GM19238 (cell line): ENCODE measurements around the gene CIB1.
"Not testable (repeated sequence)": the region's sequence is repeated elsewhere in the genome, so short reads cannot be mapped to it uniquely, and the experiment has no call there.

Experiments used
- DNase-seq: peaks from one replicate; pipeline ENCODE4 v3.0.0; 2011; ENCODE audit warnings: low spot score; ENCODE audit not compliant: insufficient read length

CIB1 gene

DNA sequence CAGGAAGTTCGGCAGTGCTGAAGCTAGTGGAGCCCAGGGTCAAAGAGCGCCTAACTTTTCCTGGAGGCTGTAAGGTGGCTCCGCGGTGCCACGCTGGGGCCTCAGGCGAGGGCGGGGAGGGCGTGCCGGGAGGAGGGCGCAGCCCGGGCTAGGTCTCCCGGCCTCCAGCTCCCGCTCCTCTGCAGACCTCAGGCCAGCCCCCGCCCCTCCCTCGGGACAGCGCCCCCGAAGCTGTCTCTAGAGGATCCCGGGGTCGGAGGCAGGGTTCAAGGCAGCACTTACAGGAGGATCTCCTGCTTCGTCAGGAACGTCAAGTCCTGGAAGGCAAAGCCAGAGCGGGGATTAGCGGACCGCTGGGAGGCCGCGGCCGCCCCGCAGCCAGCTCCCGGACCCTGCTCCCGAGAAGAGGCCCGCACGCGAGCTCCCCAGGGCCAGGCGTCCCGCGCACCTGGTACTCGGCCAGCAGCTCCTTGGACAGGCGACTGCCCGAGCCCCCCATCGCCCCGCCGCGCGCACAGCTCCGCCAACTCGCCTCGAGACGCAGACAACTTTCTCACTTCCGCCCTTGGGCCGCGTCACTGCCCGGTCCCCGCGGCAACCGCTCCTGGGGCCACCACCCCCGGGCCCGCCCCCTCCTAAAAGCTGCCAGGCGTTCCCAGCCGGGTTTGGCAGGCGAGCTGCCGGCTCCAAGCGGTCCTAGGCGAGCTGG lies at the start of gene CIB1:
CIB1 (minus strand) TSS at position 555 of the 709 bp plus-strand sequence; CDS start at position 499, 56 bp downstream.
- DNase-seq, result no peak

DNA sequence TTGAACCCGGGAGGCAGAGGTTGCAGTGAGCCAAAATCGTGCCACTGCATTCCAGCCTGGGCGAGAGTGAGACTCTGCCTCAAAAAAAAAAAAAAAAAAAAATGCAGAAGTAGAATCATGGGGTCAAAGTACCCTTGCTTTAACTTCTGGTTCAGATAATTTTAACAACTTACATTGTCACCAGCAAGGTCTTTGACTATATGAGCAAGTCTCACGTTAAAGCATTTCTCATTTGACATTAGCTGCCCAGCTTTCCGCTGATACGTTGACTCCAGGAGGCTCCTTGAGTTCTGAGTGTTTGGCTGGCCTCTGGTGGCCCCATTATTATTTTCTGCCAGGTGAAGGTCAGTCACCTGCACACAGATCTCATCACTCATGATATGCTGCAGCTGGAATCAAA lies 47.9 kb upstream of the CIB1 start:
- DNase-seq, result not testable (repeated sequence)

DNA sequence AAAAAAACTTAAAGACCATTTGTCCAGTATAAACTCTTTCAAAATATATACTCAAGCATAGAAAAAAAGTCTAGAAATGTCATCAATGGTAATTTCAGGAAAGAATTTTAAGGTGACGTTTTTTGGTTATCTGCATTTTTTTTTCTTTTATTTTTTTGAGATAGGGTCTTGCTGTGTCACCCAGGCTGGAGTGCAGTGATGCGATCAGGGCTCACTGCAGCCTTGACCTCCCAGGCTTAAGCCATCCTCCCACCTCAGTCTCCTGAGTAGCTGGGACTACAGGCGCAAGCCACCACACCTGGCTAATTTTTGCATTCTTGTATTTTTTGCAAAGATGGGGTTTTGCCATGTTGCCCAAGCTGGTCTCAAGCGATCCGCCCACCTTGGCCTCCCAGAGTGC lies 47.0 kb upstream of the CIB1 start:
- not testable (repeated sequence) for DNase-seq

DNA sequence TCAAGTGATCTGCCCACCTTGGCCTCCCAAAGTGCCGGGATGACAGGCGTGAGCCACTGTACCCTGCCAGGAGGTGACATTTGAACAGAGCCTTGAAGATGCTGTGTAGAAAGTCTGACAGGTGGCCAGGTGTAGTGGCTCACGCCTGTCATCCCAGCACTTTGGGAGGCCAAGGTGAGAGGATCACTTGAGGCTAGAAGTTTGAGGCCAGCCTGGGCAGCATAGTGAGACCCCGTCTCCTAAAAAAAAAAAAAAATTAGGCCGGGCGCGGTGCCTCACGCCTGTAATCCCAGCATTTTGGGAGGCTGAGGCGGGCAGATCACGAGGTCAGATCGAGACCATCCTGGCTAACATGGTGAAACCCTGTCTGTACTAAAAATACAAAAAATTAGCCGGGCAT lies 44.7 kb upstream of the CIB1 start:
- not testable (repeated sequence) for DNase-seq

DNA sequence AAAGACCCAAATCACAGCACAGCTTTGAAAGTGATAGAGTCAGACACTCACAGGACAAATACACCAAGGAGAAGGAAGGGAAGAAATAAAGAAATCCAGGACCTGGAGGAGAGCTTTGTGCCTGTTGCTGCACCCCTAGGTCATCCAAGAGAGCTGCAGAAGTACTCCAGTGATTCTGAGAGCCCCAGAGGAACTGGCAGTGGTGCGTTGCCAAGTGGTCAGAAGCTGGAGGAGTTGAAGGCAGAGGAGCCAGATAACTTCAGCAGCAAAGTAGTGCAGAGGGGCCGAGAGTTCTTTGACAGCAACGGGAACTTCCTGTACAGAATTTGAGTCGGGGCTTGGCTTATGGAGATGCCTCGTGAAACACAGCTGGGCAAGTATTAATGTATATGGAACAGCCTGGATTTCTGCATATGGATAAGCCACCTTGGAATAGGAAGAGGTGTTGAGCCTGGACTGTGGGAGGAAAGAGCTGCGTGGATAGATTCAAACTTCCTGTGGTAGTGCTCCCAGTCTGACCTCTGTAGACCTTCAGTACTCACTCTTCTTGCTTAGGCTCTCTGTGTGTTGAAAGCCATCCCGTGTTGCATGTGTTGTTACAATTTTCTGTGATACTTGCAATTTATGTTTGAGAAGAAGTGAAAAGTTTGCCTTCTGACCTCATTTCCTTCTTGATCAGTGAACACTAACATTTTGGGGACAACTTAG lies 37.9 kb upstream of the CIB1 start:
- DNase-seq, result no peak

DNA sequence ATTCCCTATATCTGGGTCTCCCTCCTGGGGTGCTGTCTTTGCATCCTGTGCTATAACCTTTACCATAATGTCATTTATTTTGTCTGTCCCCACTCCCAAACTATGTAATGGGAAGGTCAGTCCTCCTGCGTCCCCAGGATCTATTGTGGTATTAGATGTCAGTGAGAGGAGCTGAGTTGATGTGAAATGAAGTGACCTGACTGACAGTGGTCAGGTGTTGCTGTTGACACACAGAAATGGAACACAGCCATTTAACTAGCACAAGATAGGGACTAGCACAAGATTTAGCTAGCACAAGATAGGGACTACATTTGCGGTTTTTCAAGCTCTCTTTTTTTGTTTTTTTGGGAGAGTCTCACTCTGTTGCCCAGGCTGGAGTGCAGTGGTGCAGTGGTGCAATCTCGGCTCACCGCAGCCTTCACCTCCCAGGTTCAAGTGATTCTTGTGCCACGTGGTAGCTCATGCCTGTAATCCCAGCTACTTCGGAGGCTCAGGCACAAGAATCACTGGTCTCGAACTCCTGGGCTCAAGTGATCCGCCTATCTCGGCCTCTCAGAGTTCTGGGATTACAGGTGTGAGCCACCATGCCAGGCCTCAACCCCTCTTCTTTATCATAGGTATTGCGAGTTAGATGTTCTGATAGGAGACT lies 36.9 kb upstream of the CIB1 start:
- no peak for DNase-seq

DNA sequence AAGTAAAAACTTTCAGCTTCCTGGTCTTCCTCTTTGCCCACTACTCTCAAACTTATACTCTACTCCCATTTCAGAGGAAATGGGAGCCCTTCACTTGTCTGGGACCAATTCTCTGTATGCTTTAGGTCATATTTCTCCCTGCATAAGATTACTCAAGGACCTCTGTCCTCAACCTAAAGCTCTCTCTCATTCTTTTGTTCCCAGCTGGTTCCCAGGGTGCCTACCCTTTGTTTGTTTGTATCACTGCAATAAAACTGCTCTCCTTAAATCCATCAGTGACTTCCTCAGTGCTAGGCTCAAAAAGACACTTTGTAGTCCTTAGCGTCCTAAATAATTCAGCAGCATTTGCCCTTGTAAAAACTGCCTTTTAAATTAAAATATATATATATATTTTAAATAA lies 34.7 kb upstream of the CIB1 start:
- DNase-seq, result no peak

DNA sequence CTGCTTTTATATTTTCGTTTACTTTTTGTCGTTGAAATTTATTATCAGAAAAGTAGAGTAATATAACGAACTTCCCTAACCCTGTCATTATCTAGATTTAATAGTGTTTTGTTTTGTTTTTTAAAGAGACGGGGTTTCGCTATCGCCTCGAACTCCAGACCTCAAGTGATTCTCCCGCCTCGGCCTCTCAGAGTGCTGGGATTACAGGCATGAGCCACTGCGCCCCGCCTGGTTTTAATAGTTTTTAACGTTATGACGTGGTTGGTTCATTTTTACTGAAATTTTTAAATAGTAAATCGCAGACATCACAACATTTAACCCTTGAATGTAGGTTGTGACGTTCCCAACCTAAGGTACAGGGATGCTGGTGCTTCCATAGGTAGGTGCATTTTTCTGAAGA lies 32.7 kb upstream of the CIB1 start:
- DNase-seq, result no peak

DNA sequence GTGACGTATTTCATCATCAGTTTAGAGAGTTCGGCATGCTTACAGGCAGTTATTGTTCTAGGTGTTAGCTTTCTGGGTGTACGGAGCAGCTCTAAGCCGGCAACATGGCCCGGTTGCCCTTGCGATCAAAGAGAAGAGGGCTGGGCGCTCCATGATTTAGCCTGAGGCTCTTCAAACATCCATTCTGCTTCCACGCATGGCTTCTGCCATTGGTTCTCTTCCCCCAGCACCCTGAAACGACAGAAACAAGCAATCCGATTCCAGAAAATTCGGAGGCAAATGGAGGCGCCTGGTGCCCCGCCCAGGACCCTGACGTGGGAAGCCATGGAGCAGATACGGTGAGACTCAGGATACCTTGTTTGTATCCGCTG lies 32.3 kb upstream of the CIB1 start:
- DNase-seq, result no peak

DNA sequence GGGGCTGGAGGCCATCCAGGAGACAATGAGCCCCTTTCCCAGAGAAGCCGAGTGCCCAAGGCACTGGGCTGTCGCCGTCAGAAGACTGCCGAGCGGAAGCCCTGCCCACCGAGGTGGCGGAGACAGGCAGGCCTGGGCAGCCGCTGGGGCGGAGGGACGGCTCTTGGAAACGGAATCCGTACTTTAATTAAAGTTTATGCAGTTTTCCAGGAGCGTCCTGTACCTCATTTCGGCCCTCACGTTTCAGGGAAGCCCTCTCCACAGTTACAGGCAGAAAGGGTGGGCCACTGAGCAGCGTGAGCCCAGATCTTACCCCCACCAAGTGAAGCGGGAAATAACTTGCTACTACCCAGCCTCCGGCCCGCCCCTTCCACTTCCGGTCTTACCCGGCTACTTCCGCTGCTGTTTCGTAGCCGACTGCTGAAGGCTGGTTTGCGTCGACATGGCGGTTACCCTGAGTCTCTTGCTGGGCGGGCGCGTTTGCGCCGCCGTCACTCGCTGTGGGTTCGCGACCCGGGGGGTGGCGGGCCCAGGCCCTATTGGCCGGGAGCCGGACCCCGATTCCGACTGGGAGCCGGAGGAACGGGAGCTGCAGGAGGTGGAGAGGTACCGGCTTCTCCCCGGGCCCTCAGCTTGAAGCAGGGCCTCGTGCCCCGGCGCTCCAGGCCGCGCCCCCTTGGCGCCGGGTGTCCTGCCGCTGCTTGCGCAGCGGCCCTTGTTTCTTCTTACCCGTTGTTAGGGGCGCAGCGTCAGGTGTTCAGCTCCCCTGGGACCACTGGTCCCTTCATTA lies 31.7 kb upstream of the CIB1 start, which contains the start of gene NGRN:
NGRN (plus strand) TSS at position 402 of the 790 bp plus-strand sequence; CDS start at position 443, 41 bp downstream.
- peak; percentile 79 for DNase-seq

DNA sequence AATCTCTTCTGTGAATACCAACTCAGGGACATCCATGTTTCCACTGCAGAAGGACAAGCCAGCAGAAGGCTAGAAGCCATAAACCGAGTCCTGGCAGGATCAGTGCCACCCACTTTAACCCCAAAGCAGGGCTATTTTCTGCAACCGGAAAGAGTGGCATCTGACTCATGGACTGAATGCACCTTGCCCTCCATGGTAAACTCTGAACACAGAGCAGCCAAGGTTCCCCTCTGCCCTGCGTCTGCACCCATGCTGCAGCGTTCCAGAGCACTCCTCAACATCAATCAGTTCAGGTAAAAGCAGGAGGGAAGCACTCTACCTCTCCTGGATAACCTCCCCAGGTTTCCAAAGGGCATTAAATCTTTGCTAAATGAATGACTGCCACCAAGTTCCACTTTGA lies 30.9 kb upstream of the CIB1 start:
- no peak for DNase-seq

DNA sequence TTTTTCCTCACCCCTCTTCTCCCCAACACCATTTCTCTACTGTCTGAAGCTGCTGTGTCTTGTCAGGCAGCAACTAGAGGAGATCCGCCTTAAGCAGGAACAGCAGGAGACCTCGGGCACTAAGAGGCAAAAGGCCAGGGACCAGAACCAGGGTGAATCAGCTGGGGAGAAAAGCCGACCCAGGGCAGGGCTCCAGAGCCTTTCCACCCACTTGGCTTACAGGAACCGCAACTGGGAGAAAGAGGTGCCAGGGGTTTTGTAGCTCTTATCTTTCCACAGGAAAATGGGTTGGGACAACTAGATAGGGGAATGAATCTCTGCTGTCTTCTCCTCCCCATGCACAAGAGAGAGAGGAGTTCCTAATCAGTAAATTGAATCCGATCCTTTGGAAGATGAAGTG lies 28.7 kb upstream of the CIB1 start:
- no peak for DNase-seq

DNA sequence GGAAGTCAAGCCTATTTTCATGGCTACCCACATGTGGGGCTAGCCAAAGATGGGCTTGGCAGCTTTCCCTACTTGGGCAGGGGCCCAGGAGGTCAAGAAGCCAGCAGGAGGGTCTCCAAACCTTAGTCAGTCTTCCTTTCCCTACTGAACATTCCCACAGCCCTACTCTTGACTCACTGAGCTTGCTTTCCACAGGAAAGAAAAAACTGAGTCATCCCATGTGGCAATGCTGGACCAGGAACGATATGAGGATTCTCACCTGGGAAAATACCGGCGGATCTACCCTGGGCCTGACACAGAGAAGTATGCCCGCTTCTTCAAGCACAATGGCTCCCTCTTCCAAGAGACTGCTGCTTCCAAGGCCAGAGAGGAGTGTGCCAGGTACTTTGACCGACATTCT lies 28.1 kb upstream of the CIB1 start:
- no peak for DNase-seq

DNA sequence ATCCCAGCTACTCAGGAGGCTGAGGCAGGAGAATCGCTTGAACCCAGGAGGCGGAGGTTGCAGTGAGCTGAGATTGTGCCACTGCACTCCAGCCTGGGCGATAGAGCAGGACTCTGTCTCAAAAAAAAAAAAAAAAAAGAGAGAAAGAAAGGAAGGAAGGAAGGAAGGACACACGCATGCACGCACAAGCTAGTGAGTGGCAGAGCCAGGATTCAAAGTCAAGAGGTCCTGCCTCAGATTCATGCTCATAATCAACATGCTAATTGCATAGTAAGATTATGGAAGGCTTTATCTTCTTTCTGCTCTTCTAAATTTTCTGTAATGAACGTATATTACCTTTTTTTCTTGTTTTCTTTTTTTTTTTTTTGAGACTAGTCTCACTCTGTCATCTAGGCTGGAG lies 27.0 kb upstream of the CIB1 start:
- not testable (repeated sequence) for DNase-seq

DNA sequence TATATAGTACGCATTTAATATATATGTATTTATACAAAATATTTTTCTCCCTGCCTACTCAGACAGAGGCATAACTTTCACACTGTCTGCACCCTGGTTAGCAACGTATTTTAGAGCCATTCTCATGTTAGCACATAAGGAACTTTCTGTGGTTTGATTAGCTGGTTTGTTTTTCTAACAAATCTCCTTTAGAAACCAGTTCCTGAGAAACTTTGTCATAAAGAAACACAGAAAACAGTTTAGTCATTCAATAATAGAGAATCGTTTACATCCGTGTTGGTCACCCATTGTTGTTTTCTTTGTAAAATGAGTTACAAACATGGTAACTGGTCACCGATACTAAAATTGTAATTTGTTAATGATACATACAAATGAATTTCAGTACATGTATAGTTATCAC lies 25.8 kb upstream of the CIB1 start:
- peak; percentile 12 for DNase-seq

DNA sequence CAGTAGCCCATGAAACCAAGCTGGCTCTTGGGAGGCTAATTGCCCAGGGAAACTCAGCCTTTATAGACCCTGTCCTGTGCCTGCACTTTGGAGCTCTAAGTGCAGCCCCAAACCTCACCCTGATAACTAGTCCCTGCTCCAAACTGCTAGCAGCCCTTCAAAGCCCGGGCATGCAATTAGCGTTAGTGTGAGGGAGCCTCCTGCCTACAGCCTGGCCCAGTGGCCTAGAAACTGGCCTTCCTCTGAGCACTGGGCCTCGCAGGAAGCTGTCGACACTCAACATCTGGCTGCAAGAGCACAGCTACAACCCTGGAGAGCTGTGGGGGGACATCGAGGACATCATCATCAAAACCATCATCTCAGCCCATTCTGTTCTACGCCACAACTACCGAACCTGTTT lies 24.0 kb upstream of the CIB1 start:
- no peak for DNase-seq

DNA sequence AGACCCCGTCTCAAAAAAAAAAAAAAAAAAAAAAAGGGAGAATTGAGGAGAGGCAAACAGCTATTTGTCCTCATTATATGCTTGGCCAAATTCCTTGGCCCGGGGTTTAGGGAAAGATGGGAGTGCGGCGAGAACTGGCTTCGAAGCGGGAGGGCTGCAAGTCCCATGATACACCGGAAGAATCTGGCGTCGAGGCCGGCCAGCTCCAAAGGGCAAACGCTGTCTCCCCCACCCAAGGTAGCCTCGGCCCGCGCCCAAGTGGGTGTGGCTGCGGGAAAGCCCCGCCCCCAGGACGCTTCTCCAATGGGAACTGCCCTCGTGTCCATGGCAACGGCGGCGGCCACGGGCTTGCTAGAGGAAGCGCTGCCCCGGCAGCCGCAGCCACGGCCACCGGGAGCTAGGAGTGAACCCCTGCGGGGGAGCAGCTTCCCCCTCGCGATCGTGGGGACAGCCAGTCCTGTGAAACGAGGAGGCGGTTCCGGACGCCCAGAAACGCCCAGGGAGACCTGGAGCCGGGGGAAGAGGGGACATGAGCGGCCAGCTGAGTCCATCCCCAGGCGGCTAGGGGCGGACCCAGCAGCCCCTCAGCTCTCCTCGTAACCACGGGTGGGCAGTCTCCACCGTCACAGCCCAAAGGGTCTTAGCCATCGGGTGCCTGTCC lies 15.6 kb upstream of the CIB1 start, which contains the start of gene TTLL13:
TTLL13 (plus strand) TSS at position 354 of the 661 bp plus-strand sequence. CDS start 1,075 bp downstream, outside the sequence.
- no peak for DNase-seq

DNA sequence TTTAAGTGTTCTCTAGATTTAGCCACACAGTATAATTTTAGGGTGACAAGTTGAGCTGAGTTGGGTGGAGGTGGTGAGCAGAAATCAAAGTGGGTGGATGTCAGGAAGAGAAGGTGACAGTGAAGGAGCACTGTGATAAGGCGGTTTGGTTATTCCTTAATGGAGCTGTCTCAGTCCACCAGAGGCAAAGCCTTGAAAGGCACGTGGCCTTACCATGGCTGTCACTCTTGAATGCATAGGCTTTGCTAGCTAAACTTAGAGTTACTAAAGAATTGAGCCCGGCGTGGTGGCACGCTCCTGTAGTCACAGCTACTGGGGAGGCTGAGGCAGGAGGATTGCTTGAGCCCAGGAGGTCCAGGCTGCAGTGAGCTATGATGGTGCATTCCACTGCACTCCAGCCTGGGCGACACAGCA lies 15.1 kb upstream of the CIB1 start:
- no peak for DNase-seq

DNA sequence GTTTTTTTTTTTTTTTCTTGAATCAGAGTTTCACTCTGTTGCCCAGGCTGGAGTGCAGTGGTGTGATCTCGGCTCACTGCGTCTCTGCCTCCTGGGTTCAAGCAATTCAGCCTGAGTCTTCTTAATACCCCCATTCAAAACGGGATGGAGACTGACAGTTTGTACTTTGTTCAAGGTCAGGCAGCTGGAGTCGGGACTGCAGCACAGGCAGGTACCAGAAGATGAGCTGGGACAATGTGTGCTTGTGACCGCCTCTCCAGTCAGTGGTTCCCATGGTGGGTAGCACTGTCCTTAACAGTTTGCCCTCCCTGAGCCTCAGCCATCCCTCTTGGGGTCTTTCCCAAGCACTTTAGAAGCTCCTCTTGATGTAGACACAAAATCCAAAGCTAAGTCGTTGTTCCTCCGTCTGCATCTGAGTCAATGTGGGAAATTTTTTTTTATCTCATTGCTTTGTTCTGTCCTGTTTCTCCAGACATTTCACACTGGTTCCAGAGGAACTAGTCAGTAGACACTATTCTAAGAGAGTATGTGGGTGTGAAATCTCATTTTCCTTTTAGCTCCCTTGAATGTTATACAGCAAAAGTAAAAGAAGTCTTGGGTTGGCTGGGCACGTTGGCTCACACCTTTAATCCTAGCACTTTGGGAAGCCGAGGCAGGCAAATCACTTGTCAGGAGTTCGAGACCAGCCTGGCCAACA lies 10.3 kb upstream of the CIB1 start:
- no peak for DNase-seq
